IPS-NIHi11 (cell line): ENCODE data around the gene HMG20B.

Experiments used
- DNase-seq: peaks from one replicate; pipeline ENCODE4 v3.0.0; 2012; ENCODE audit warnings: mixed read lengths, low spot score

Gene HMG20B

GRCh38 chr19:3608079-3608641, 35.4 kb downstream of the HMG20B start:
- DNase-seq = no peak

DNA sequence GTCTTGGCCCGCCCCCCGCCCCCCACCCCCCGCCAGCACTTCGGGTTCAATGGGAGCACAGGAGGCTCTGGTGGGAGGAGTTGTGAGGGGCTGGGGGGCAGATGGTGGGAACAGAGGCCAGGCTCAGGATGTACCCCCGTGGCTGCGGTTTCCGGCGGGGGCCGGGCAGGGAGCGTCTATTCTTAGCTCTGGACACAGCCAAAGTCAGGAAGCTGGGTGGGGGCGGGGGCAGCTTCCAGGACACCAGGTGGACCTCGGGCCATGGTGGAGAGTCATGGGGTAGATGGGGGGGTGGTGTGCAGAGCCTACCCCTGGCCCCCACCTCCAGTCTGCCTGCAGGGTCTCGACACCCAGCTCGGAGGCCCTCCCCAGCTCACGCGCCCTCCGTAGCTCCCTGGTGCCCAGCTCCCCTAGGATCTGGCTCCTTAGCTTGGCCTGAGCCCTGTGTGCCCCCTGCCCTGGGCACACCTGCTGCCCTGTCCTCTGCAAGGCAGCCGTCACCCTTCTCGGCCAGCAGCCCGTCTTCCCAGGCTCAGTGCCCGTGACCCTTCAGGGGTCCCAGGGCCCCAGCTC, 36.1 kb downstream of the HMG20B start:
- no peak for DNase-seq

DNA sequence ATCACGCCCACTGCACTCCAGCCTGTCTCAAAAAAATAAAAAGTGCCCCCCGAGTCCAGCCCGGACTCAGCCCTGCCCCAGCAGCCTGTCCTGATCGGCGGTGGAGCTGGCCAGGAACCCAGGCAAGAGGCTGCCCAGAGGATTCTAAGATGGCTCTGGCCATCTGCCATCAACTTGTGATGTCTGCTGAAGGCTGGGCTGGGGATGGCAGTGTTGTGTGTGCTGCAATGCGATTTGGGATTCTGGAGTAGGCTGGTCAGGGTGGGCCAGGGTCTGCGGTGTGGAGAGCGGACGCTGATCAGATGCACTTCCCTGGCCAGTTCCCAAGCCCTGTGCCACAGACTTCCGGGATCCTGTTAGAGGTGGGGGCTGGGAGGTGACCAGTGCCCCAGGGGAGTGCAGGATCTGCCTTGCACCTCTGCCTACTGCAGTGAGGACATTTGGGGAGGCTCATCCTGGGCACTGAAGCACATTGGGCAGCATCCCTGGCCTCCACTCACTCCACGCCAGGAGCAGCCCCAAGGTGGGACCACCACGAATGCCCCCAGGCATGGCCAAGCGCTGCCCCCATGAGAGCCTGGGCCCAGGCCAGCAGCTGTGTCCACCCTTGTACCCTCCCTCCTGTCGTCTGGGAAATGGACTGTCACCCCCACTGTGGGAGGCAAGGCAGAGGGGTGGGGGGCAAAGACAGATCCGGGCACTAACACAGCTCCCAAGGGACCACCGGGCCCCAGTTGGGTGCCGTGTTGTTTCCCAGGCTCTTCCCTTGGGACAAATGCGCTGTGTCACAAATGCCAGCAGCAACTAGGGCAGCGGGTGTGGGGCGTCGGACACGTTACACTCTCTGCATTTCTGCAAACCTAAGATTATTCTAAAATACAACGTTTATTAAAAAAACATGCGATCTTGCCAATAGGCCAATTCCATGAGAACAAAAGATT, 37.3 kb downstream of the HMG20B start:
- DNase-seq = no peak

GRCh38 chr19:3610745-3611717, 38.3 kb downstream of the HMG20B start:
- DNase-seq = no peak

DNA sequence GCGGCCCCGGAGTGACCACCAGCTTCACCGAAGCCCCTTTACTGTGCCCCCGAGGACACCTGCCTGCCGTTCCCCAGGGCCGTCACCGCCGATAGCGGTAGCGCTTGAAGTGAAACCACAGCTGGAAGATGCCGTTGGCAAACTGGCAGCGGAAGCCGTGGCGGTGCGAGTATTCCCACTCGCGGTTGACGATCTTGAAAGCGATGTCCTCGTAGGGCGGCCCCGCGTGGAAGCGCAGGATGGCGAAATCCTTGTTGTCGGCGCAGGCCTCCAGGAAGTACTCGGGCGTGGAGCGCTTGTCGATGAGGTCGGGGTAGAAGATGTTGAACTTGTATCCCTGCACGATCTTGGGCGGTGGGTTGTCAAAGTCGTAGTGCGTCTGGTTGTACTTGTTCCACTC, 39.1 kb downstream of the HMG20B start:
- no peak for DNase-seq

DNA sequence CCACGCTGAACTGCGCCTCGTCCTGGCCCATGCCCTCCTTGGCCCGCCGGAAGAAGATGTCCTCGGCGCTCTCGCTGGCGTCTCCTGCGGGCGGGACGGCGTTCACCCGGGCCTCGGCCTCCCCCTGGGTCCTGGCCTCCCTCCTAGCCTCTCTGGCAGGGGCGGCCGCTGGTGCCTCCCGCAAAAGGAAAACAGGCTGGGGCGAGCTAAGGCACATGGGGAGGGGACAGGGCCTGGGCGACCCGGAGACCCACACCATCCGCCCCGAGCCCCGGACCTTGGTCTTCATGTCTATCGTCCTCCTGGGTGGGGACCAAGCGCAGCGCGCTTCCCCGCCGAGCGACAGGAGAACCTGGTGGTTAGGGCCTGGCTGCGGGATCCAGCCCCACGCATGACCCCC, 39.6 kb downstream of the HMG20B start:
- DNase-seq = no peak

DNA sequence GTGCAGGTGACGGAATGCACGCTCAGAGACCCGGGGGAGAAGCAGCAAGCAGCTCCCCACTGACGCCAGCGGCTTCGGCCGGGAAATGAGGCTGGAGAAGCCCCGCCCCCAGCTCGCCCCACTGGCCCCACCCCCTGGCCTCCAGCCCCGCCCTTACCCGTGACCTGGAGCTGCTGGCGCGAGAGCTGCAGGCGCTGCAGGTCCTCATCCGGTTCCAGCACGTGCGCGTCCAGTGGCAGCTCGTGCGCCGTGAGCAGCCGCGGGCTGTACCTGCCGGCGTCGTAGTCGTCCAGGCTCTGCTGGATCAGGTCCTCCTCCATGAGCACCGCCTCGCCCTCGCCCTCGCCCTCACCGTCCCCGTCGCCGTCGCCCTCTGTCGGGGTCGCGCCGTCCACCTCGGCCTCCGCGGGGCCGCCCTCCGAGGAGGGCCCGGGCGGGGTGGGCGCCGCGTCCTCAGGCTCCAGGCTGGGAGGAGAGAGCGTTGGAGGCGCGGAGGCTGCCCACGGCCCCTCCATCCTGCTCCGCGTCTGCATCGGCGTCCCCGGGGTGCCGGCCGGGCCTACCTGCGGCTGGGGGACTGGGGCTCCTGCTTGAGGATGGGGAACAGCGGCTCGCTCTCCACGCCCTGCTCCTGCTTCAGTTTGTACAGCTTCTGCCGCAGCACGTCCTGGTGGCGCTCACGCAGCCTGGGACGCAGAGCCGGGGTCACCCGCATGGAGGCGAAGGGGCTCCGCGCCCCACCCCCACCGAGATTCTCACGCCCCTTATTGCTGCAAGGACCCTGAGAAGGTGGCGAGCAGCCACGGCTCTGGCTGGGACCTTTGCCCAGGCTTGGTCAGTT, 40.4 kb downstream of the HMG20B start:
- DNase-seq = peak; percentile 90

- DNase-seq = no peak
These were observed 41.3 kb downstream of the HMG20B start for GRCh38 chr19:3613818-3614661.

DNA sequence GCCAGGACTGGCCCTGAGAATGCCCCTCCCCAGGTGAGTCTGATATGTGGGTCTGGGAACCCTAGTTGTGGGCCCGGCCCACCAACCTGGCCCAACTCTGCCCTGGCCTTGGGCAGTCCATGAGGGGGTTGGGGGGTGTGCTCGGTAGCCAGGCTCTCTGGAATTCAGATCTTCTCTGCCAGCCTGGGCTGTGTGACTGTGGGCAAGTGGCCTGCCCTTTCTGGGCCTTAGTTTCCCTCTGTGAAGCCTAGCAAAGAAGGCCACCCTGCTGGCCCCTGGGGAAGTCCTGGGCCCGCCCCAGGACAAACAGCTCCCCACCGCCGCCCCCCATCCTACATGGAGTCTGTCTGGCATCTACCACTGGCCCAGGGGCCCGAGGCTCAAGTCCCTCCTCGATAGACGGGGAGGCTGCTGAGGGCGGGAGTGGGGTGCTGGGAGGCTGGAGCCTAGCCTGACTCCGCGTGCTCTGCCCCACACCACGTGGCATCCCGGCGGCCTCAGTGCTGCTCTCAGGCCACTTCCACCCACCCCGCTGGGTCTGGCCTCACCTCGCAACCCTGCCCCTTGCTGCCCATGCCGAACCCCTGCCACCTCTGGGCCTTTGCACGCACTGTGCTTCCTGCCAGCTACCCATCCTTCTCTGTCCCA, 42.2 kb downstream of the HMG20B start:
- DNase-seq = no peak

GRCh38 chr19:3615524-3616135, 42.9 kb downstream of the HMG20B start:
- no peak for DNase-seq

- DNase-seq = no peak
These were observed 44.7 kb downstream of the HMG20B start for GRCh38 chr19:3617463-3617862.

DNA sequence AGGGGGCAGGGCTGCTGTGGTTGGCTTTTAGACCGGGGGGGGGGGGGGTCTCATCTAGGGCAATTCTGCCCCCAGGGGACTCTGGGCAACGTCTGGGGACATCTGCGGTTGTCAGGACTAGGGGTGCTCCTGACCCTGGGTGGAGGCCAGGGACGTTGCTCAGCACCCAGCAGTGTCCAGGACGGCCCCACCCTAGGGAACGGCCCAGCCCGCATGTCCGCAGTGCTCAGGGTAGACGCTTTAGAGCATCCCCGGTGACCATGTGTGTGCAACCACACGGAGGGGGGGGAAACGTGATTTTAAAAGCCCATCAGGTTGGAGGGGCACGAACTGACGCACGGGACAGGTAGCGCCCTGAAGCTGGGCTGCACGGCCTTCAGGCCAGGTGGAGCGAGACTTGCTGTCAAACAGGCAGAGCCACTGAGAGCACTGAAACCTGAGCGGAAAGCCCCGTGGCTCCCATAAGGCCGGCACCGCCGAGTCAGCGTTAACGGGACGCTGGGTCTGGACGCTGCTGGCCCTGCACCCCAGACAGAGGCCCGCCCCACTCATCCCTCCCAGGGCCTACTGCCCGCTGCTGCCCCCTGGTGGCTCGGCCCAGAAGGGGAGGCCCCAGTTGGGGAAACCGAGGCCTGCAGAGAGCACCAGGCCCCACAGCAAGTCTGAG, 45.5 kb downstream of the HMG20B start:
- DNase-seq = peak; percentile 97

GRCh38 chr19:3618811-3619630, 46.3 kb downstream of the HMG20B start:
- DNase-seq = no peak

GRCh38 chr19:3619631-3620012, 46.9 kb downstream of the HMG20B start:
- DNase-seq = no peak

DNA sequence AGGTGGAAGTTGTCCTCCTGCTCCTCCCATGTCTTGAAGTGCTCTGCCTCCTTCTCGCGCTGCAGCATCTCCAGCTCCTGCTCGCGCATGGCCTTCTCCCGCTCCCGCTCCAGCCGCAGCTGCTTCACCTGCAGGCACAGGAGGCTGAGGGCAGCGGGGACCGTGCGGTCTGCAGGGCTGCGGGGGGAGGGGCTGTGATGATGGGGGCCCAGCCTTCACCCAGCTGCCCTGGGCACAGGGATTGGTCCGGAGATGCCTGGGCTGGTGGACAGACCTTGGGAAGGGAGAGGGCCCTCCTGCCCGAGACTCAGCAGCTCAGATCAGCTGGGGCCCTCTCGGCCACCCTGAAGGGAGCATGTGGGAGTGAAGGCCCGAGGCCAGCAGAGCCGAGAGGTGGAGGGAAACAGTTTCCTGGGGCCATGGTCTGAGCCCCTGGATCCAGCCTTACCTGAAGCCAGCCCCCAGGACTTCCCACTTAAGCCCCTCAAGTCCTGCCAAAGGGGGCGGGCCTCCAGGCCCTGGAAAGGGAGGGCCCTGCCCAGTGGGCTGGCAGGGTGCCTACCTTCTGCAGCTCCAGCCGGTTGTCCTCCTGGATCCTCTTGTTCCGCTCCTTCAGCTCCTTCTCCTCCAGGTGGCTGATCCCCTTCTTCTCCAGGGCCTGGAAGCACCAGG, 47.5 kb downstream of the HMG20B start:
- no peak for DNase-seq

- DNase-seq = no peak
These were observed 48.2 kb downstream of the HMG20B start for GRCh38 chr19:3620817-3621547.

- no peak for DNase-seq
These were observed 48.9 kb downstream of the HMG20B start for GRCh38 chr19:3621689-3622088.
